ENCODE measurements around the gene OXA1L. TPM values are rescaled to one million over a fixed set of nuclear protein-coding genes. Genes with fewer than 3 reads are reported as not detected.
A peak's percentile ranks its signal among the peaks of the same experiment; 100 is the strongest.
"Not testable (repeated sequence)": the region's sequence is repeated elsewhere in the genome, so short reads cannot be mapped to it uniquely, and the experiment has no call there.

Gene OXA1L
- total and polyA plus RNA-seq, 4 donors, result 81.3 to 99.8 (median 97.2) TPM

DNA sequence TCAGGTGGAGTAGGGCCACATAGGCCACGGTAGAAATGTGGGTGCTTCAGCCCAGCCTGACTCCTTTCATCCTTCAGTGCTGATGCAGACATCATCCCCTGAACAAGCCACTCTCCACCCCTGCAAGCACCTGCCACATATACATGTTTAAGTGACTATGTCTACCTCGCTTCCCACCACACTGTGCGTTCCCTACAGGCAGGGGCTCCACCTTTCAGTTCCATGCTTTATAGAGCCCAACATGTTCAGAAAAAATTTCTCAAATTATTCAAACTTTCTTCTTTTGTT, 37.1 kb downstream of the OXA1L start:
- Histone ChIP-seq H3K27ac (ENCODE audit: low read depth in 1 of 2, low read length in 1 of 2) (peak overlapping the region in 1 of 2 donors; percentile 41), H3K9me3 (ENCODE audit: control insufficient read depth in 4 of 4, insufficient read depth in 3 of 4, low read length in 3 of 4) (no peaks in the 10 kb centered on the region), H3K9ac (ENCODE audit: insufficient read depth in 1 of 2, low read length in 2 of 2) (no peak overlapping the region), H3K4me3 (no peak overlapping the region), H3K4me1 (ENCODE audit: control insufficient read depth in 5 of 5, insufficient read depth in 5 of 5, low read length in 5 of 5) (peaks cover 0 to 2% (median 0%) of the 10 kb centered on the region in 5 donors), H3K36me3 (ENCODE audit: control insufficient read depth in 4 of 4, insufficient read depth in 4 of 4, low read length in 4 of 4) (no peaks in the 10 kb centered on the region), H3K27me3 (ENCODE audit: control insufficient read depth in 3 of 3, insufficient read depth in 3 of 3, low read length in 2 of 3) (no peaks in the 10 kb centered on the region)
- WGBS, 2 donors, result 93 to 94% methylated on average over 3 of the region's 3 CpGs
- DNase-seq (no peak), ATAC-seq (ENCODE audit: insufficient read depth, low FRiP score) (no peak)
- TF ChIP-seq, protein P1, sequence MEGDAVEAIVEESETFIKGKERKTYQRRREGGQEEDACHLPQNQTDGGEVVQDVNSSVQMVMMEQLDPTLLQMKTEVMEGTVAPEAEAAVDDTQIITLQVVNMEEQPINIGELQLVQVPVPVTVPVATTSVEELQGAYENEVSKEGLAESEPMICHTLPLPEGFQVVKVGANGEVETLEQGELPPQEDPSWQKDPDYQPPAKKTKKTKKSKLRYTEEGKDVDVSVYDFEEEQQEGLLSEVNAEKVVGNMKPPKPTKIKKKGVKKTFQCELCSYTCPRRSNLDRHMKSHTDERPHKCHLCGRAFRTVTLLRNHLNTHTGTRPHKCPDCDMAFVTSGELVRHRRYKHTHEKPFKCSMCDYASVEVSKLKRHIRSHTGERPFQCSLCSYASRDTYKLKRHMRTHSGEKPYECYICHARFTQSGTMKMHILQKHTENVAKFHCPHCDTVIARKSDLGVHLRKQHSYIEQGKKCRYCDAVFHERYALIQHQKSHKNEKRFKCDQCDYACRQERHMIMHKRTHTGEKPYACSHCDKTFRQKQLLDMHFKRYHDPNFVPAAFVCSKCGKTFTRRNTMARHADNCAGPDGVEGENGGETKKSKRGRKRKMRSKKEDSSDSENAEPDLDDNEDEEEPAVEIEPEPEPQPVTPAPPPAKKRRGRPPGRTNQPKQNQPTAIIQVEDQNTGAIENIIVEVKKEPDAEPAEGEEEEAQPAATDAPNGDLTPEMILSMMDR (IDR thresholded peaks at IDR 0.05; ENCODE audit: control extremely low read depth, extremely low read depth), result no peak

DNA sequence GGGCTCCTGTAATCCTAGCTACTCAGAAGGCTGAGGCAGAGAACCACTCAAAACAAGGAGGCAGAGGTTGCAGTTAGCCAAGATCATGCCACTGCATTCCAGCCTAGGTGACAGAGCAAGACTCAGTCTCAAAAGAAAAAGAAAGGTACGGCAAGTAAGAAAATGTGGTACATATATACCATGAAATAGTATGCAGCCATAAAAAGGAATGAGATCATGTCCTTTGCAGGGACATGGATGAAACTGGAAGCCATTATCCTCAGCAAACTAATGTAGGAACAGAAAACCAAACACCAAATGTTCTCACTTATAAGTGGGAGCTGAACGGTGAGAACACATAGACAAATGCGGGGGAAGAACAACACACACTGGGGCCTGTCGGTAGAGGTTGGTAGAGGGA, 38.7 kb downstream of the OXA1L start:
- not testable (repeated sequence) for H3K4me1 ChIP-seq (ENCODE audit: control insufficient read depth in 5 of 5, insufficient read depth in 5 of 5, low read length in 5 of 5); H3K27me3 ChIP-seq (ENCODE audit: control insufficient read depth in 3 of 3, insufficient read depth in 3 of 3, low read length in 2 of 3); H3K27ac ChIP-seq (ENCODE audit: low read depth in 1 of 2, low read length in 1 of 2); H3K4me3 ChIP-seq; DNase-seq; H3K9me3 ChIP-seq (ENCODE audit: control insufficient read depth in 4 of 4, insufficient read depth in 3 of 4, low read length in 3 of 4); H3K9ac ChIP-seq (ENCODE audit: insufficient read depth in 1 of 2, low read length in 2 of 2); H3K36me3 ChIP-seq (ENCODE audit: control insufficient read depth in 4 of 4, insufficient read depth in 4 of 4, low read length in 4 of 4); ATAC-seq (ENCODE audit: insufficient read depth, low FRiP score)
- 89 to 95% methylated on average over 4 of the region's 4 CpGs for WGBS, 2 donors

DNA sequence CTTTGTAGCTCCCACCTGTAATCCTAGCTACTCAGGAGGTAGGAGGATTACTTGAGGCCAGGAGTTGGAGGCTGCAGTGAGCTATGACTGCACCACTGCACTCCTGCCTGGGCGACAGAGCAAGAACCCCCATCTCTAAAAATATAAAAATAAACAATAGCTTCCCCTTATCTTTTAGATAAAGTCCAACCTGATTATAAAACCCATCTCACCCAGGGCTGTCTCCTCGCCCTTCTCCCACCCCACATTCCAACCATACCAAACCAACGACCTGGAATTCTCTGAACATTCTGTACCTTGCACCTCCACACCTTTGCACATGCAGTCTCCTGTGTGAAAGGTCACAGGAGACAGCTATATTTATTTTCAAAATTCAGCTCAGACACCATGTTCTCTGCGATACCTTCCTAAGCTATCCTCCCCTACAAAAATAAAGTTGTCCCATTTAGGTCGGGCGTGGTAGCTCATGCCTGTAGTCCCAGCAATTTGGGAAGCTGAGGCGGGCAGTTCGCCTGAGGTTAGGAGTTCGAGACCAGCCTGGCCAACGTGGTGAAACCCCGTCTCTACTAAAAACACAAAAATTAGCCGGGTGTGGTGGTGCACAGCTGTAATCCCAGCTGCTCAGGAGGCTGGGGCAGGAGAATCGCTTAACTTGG, 41.1 kb downstream of the OXA1L start:
- 75 to 84% methylated on average over 13 of the region's 13 CpGs for WGBS, 2 donors
- Histone ChIP-seq H3K4me1 (ENCODE audit: control insufficient read depth in 5 of 5, insufficient read depth in 5 of 5, low read length in 5 of 5) (peaks cover 0 to 2% (median 0%) of the 10 kb centered on the region in 5 donors), H3K27ac (ENCODE audit: low read depth in 1 of 2, low read length in 1 of 2) (no peak overlapping the region), H3K4me3 (no peak overlapping the region), H3K27me3 (ENCODE audit: control insufficient read depth in 3 of 3, insufficient read depth in 3 of 3, low read length in 2 of 3) (no peaks in the 10 kb centered on the region), H3K9me3 (ENCODE audit: control insufficient read depth in 4 of 4, insufficient read depth in 3 of 4, low read length in 3 of 4) (no peaks in the 10 kb centered on the region), H3K9ac (ENCODE audit: insufficient read depth in 1 of 2, low read length in 2 of 2) (no peak overlapping the region), H3K36me3 (ENCODE audit: control insufficient read depth in 4 of 4, insufficient read depth in 4 of 4, low read length in 4 of 4) (peaks cover 0 to 1% (median 0%) of the 10 kb centered on the region in 4 donors)
- TF ChIP-seq, protein P1 (IDR thresholded peaks at IDR 0.05; ENCODE audit: control extremely low read depth, extremely low read depth), result no peak
- DNase-seq (no peak), ATAC-seq (ENCODE audit: insufficient read depth, low FRiP score) (no peak)

DNA sequence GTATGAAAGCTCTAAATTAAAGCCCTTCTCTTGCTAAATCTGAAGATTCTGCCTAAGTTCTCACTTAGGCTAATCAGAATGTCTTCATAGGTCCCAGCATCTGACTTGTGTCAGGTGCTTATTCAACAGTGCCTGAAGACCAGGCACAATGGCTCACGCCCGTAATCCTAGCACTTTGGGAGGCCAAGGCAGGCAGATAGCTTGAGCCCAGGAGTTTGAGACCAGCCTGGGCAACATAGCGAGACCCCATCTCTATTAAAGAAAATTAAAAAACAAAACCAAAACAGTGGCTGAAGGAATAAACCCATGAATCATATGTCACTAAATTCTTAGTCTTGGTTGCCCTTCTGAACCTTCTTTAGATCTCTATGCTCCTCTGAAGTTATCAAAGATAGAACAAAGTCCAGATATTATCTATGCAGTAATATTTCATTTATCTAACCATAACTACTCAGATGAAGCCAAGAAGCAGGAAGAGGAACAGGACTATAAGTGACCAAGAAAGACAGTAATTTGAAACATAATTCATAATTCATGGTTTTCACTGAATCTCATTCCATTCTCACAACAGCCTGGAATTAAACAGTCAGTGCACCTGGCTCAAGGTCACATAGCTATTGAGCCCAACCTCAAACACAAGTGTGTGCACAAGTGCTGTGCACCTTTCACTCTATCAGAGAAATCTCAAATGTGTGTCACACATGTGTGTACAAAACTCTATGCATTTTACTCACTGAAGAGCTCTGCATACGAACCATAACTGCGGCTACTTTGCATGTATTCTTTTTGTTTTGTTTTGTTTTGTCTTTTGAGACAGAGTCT, 42.1 kb downstream of the OXA1L start:
- Histone ChIP-seq H3K9ac (ENCODE audit: insufficient read depth in 1 of 2, low read length in 2 of 2) (no peak overlapping the region), H3K27me3 (ENCODE audit: control insufficient read depth in 3 of 3, insufficient read depth in 3 of 3, low read length in 2 of 3) (no peaks in the 10 kb centered on the region), H3K4me3 (no peak overlapping the region), H3K9me3 (ENCODE audit: control insufficient read depth in 4 of 4, insufficient read depth in 3 of 4, low read length in 3 of 4) (no peaks in the 10 kb centered on the region), H3K4me1 (ENCODE audit: control insufficient read depth in 5 of 5, insufficient read depth in 5 of 5, low read length in 5 of 5) (no peaks in the 10 kb centered on the region), H3K36me3 (ENCODE audit: control insufficient read depth in 4 of 4, insufficient read depth in 4 of 4, low read length in 4 of 4) (peaks cover 0 to 1% (median 0%) of the 10 kb centered on the region in 4 donors), H3K27ac (ENCODE audit: low read depth in 1 of 2, low read length in 1 of 2) (no peak overlapping the region)
- DNase-seq, result no peak
- WGBS, 2 donors, result 90 to 98% methylated on average over 5 of the region's 5 CpGs
- ATAC-seq (ENCODE audit: insufficient read depth, low FRiP score), result no peak
- TF ChIP-seq, protein P1 (IDR thresholded peaks at IDR 0.05; ENCODE audit: control extremely low read depth, extremely low read depth), result no peak

Measured in lung (tissue), 12 donors.